ENCODE measurements around the gene STARD10. TPM values are rescaled to one million over a fixed set of nuclear protein-coding genes. Genes with fewer than 3 reads are reported as not detected.
A peak's percentile ranks its signal among the peaks of the same experiment; 100 is the strongest.

The STARD10 gene
- total and polyA plus RNA-seq, 3 donors from 2014 or later = 130 to 379 (median 202) TPM

- intact Hi-C loops (cut with DNase I; ENCODE audit: low total_unique reads) = no loop called here
- no peak for TF ChIP-seq CTCF (IDR thresholded peaks at IDR 0.05)
- no peak for TF ChIP-seq POLR2A (IDR thresholded peaks at IDR 0.05)
- Histone ChIP-seq H3K9me3 (no peaks in the 10 kb centered on the region), H3K36me3 (ENCODE audit: low read depth, missing control alignments) (no peaks in the 10 kb centered on the region), H3K27me3 (no peaks in the 10 kb centered on the region), H3K27ac (no peak overlapping the region), H3K4me3 (no peak overlapping the region), H3K4me1 (peaks cover 13% of the 10 kb centered on the region)
- 89 to 99% methylated on average over 4 of the region's 4 CpGs for WGBS, 2 donors
- no peak for DNase-seq
Measured at GRCh38 chr11:72840780-72841179, 46.9 kb upstream of the STARD10 start.

GRCh38 chr11:72838691-72839305 is 45.0 kb upstream of the STARD10 start:
- Histone ChIP-seq H3K27ac (no peak overlapping the region), H3K4me3 (no peak overlapping the region), H3K27me3 (no peaks in the 10 kb centered on the region), H3K4me1 (peaks cover 33% of the 10 kb centered on the region), H3K36me3 (ENCODE audit: low read depth, missing control alignments) (no peaks in the 10 kb centered on the region), H3K9me3 (no peaks in the 10 kb centered on the region)
- no peak for DNase-seq
- no peak for TF ChIP-seq CTCF (IDR thresholded peaks at IDR 0.05)
- no peak for TF ChIP-seq POLR2A (IDR thresholded peaks at IDR 0.05)
- intact Hi-C loops (cut with DNase I; ENCODE audit: low total_unique reads) = no loop called here
- WGBS, 2 donors = 63 to 71% methylated on average over 4 of the region's 4 CpGs

- WGBS, 2 donors = 34 to 55% methylated on average over 4 of the region's 4 CpGs
- Histone ChIP-seq H3K36me3 (ENCODE audit: low read depth, missing control alignments) (no peaks in the 10 kb centered on the region), H3K9me3 (no peaks in the 10 kb centered on the region), H3K27ac (peak overlapping the region; percentile 59 to 86), H3K27me3 (no peaks in the 10 kb centered on the region), H3K4me3 (no peak overlapping the region), H3K4me1 (peaks cover 54% of the 10 kb centered on the region)
- TF ChIP-seq CTCF (IDR thresholded peaks at IDR 0.05) (no peak), POLR2A (IDR thresholded peaks at IDR 0.05) (no peak)
- intact Hi-C loops (cut with DNase I; ENCODE audit: low total_unique reads) = no loop called here
- DNase-seq = no peak
Measured at GRCh38 chr11:72836111-72836510, 42.3 kb upstream of the STARD10 start.

GRCh38 chr11:72834905-72835304 is 41.1 kb upstream of the STARD10 start:
- Histone ChIP-seq H3K36me3 (ENCODE audit: low read depth, missing control alignments) (no peaks in the 10 kb centered on the region), H3K4me3 (no peak overlapping the region), H3K27me3 (no peaks in the 10 kb centered on the region), H3K4me1 (peaks cover 54% of the 10 kb centered on the region), H3K9me3 (no peaks in the 10 kb centered on the region), H3K27ac (peak overlapping the region; percentile 81 to 86)
- WGBS, 2 donors = 50 to 53% methylated on average over 5 of the region's 5 CpGs
- intact Hi-C loops (cut with DNase I; ENCODE audit: low total_unique reads) = loop anchor here (5.0 kb wide), 1 partner anchor 342 kb away; no protein-coding TSS in a partner anchor
- DNase-seq = no peak
- TF ChIP-seq POLR2A (IDR thresholded peaks at IDR 0.05) = no peak
- TF ChIP-seq CTCF (IDR thresholded peaks at IDR 0.05) = no peak

Data from testis (tissue), 3 donors.